Measurements from ENCODE around the gene ZNF627.
"Not testable (repeated sequence)": the region's sequence is repeated elsewhere in the genome, so short reads cannot be mapped to it uniquely, and the experiment has no call there.

Gene ZNF627

DNA sequence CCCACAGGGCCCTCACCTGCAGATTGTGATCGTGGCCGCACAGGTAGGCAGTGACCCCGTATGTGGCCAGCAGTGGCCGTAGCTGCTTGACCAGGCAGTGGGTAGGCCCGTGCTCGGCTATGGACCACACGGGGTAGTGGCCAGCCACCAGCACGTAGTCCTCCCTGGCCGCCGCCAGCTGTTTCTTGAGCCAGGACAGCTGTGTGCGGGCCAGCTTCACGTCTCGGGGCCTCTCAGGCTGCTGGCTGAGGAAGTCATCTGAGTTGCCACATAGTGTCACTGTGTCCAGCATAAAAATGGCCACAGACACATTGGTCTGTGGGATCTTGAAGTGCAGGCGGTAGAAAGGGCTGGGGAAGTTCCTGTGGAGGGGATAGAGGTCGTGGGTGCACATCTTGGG is 21.1 kb upstream of the ZNF627 start:
- no peak for DNase-seq

DNA sequence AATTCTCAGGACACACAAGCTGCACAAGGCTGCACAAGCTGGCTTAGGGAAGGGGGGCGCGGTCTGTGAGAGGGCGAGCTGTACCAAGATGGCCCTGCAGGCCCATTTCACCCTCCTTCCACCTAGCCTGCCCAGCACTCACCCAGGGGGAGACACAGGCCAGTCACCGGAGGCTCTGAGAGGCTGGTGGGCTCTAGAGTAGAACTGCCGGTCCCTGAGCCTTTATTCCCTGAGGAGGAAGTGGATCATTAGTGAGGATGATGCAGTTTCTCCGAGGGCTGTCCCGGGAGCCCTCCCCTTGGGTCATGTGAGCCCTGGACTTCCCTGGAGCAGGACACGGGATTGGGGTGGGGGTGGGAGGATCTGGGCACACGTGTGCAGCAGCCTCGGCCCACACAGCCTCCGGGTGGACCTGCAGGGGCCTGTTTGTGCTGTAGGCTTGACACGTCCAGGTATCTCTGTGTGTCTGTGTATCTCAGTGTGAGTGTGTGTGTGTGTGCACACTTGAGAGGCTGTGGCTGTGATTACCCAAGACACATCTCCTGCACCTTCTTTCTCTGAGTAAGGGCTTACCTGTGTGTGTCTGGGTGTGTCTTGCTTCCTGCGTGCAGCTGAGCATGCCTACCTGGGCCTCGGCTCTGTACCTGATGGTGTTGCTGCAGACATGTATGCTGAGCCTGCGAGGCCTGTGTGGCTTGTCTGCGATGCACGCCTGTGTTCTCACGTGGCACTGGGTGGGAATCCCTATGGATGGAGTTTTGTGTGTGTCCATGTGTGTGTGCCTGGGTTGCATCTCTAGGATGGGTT is 19.6 kb upstream of the ZNF627 start, which contains the start of gene ACP5:
Gene ACP5 (minus strand): TSS at position 195 of the 807 bp plus-strand sequence. CDS start 328 bp downstream, outside the sequence.
- DNase-seq, result no peak

DNA sequence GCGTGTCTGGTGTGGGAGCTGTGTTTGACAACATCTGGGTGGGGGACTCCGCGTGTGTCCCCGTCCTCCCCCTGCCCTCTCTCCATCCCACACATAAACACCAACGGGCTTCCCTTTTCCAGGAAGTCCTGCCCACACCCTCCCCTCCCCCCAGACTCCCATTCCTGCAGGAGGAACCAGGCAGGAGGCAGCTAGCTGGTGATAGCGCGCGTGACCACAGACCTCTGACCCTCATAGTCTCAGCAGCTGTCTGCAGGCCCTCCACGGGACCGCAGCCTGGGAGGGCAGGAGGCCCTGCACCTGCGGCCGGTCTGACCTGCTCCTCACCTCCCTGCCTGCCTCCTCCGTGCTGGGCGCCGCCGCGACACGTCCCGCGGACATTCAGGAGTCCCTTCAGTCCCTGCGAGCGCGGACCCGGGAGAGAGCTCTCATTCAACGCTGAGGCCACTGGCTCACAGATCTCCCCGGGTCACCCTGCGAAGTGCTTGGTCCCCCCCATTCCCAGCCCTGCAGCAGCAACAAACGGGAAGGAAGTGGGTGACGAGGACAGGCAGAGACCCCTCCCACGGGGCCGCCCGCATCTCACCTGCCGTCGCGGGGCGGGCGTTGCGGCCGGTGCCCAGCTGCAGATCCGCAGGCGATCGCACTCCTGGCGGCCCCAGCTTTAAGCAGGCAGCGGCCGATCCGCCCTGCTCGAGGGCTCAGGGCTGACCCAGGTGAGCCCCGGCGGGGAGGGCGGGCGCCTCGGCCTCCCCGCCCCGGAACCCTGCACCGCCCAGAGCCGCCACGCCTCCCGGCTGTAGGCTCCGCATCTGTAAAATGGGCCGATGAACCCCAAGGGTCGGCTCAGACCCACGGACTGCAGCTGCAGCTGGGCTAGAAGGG is 18.8 kb upstream of the ZNF627 start:
- DNase-seq, result no peak

DNA sequence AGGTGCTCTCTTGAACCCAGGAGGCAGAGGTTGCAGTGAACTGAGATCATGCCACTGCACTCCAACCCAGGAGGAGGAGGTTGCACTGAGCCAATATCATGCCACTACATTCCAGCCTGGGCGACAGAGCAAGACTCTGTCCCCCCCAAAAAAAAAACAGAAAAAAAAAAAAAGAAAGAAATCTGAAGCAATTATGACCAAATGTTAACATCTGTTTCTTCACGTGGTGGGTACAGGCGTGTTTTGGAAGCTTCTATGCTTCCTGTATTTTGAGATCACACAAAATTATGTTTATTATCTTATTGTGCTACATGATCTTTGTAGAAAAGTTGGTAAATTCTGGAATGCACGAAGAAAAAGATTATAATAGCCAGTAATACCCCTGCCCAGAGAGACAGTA is 17.2 kb upstream of the ZNF627 start:
- DNase-seq, result no peak

DNA sequence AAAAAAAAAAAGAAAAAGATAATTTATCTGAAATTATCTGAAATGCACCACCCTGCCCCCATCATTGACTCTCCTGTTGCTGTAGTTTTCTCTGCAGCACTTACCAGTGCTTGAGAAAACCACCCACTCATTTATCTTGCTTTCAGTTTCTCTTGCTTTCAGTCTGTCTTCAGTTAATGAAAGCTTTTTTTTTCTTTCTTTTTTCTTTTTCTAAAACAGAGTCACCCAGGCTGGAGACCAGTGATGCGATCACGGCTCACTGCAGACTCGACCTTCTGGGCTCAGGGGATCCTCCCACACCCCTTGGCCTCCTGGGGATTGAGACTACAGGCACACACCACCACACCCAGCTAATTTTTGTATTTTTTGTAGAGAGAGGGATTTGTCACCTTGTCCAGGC is 15.5 kb upstream of the ZNF627 start:
- DNase-seq, result no peak

DNA sequence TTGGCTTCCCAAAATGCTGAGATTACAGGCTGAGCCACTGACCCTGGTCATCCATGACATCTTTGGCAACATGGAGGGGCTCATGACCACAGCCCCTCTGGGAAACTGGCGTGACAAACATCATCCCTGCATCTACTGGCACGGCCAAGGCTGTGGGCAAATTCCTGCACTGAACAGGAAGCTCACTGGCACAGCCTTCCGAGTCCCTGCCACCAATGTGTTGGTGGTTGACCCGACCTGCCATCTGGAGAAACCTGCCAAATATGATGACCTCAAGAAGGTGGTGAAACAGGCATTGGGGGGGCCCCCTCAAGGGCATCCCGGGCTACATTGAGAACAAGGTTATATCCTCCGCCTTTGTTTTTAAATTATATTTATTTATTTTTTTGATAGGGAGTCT is 11.0 kb upstream of the ZNF627 start:
- DNase-seq, result no peak

DNA sequence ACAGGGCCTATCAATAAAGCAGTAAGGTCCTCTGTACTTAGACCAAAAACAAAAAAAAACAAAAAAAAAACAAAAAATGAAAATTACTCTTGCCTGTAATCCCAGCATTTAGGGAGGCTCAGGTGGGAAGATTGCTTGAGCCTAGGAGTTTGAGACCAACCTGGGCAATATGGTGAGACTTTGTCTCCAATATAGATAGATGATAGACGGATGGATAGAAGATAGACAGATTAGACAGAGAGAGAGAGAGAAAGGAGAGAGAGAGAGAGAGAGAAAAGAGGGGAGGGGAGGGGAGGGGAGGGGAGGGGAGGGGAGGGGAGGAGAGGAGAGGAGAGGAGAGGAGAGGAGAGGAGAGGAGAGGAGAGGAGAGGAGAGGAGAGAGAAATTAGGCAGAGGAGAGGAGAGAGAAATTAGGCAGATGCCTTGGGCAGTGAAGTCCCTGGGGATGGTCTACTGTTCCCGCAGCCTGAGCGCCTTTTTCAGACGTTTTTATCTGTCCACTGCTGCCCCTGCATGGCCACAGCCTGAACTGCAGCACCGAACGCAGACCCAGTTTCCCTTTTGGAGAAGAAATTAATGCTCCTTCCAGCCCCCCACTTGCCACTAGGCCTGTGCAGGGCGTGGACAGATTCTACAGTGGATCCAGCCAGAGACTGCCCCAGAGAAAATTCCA is 9.8 kb upstream of the ZNF627 start:
- peak; percentile 27 to 57 for DNase-seq

DNA sequence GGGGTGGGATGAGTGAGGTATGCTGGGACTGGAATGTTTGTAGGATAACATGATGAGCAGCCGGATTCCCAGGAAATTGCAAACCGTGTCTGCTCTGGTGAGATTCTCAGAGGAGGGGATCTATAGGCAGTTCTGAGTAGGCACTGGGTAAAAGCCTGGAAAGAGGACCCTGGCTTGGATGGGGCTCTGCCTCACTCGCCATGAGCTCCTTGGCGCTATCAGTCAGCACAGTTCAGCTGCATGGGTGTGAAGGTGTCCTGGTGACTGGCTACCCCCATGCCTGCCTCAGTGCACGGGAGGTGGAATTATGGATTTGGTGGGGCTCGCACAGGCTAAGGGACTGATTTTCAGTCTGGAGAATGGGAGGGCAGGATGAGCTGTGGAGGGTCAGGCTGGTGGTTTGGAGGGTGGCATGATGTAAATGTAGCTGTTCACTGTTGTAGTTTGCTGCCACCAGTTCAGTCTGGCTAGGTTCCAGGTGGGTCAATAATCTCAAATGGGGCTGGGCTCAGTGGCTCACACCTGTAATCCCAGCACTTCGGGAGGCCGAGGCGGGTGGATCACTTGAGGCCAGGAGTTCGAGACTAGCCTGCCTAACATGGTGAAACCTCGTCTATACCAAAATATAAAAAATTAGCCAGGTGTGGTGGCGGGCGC is 9.2 kb upstream of the ZNF627 start:
- DNase-seq, result no peak

DNA sequence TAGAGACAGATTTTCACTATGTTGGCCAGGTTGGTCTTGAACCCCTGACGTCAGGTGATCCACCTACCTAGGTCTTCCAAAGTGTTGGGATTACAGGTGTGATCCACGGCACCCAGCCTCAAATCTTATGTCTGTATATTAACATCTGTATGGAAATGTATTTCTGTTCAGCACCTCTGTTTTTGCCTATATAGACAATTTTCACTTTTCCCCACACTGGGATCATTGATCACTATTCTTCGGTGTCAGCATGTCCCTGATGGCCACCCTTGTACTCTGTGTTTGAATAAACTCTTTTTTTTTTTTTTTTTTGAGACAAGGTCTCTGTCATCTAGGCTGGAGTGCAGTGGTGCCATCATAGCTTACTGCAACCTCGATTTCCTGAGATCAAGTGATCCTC is 3.2 kb upstream of the ZNF627 start:
- no peak for DNase-seq

DNA sequence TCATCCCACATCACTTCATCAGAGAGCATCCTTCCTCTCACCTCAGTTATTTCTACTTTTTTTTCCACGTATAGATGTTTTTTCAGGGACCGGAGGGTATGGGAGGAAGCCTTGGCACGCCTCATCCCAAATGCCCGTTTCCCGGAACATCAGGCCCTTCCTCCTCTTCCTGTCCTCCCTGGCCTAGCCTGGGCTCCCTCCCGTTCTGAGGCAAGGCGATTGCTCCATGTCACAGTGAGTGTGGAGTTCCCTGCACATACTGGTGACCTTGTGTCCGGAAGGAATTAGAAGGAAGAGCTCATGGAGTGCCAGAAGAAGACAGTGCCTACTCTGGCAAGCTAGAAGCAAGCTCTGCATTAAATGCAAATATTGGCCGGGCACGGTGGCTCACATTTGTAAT is 1.1 kb upstream of the ZNF627 start:
- DNase-seq, result no peak

DNA sequence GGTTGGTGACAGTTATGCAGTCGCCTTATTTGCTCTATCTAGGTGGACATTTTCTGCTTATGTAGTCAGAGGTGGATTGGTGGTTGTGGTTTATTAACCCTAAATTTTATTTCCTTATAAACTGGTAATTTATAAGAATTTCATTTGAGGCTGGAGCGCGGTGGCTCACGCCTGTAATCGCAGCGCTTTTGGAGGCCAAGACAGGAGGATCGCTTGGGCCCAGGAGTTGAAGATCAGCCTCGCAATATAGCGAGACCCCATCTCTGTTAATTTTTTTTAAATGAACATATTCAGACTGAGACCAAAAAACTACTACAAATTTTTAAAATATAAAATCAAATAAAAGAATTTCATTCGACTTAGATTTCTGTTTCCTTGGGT is 810 bp downstream of the ZNF627 start:
- DNase-seq, result no peak

DNA sequence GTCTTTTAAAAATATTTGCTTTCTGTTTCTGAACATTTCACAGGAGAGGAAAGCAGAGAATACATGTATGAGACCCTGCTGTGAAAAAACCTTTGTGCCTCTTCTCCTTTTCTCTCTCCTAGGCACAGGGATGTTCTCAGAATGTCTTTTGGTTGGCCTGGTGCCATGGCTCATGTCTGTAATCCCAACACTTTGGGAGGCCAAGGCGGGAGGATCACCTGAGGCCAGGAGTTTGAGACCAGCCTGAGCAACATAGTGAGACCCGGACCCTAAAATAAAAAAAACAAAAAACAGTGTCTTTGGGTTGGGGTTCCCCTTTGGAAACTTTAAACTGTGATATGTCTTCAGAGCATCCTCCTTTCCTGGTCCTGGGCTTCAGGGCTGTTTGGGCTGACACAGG is 1.5 kb downstream of the ZNF627 start:
- no peak for DNase-seq

DNA sequence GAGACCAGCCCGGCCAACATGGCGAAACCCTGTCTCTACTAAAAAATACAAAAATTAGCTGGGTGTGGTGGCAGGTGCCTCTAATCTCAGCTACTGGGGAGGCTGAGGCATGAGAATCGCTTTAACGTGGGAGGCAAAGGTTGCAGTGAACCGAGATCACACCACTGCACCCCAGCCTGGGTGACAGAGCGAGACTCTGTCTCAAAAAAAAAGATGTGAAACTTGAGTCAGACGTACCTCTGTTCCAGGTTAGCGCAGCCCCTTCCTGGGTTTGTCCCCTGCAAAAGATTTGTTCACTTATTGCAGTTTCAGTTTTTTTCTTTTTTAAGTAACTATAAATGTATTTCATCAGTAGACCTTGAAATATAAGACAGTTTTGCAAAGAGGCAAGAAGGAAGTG is 2.4 kb downstream of the ZNF627 start:
- not testable (repeated sequence) for DNase-seq

DNA sequence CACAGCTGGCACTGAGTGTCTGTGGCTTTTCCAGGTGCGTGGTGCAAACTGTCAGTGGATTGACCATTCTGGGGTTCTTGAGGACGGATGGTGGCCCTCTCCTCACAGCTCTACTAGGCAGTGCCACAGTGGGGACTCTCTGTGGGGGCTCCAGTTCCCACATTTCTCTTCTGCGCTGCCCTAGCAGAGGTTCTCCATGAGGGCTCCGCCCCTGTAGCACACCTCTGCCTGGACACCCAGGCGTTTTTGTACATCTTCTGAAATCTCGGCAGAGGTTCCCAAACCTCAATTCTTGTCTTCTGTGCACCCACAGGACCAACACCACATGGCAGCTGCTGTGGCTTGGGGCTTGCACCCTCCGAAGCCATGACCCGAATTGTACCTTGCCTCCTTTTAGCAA is 9.2 kb downstream of the ZNF627 start:
- no peak for DNase-seq

DNA sequence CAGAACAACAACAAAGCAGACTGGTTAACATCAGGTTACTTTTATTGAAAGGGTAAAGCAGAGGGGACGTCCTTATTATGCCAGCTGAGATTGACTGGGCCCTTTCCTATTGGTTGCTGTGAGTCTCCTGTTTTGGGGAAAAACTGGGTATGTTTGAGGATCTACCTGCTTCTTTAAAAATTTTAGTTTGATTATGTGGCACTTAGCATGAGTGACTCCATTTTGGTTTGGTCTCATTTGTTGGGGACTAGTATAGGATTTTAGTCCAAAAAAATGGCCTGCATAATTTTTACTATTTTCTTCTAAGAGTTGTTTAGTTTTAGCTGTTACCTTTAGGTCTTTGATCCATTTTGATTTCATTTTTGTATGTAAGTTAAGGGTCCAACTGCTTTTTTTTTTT is 14.4 kb downstream of the ZNF627 start:
- no peak for DNase-seq

DNA sequence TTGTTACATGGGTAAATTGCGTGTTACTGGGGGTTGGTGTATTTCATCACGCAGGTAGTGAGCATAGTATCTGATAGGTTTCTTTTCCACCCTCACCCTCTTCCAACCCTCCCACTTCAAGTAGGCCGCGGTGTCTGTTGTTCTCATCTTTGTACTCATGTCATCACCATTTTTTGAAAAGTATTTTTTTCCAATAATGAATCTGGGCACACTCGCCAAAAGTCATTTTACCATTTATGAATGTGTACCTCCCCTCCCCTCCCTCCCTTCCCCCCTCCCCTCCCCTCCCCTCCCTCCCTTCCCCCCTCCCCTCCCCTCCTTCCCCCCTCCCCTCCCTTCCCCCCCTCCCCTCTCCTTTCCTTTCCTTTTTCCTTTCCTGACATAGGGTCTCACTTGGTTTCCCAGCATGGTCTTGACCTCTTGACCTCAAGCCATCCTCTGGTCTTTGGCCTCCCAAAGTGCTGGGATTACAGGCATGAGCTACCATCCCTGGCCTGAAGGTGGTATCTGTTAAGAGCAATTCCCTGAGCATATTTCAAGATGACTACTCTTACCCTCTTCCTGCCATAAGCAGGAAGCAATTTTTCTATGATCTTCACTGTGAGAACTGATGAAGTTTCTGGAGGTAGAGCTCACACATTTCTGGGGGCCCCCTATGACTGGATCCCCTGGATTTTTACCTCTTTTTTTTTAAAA is 15.7 kb downstream of the ZNF627 start:
- DNase-seq, result no peak

DNA sequence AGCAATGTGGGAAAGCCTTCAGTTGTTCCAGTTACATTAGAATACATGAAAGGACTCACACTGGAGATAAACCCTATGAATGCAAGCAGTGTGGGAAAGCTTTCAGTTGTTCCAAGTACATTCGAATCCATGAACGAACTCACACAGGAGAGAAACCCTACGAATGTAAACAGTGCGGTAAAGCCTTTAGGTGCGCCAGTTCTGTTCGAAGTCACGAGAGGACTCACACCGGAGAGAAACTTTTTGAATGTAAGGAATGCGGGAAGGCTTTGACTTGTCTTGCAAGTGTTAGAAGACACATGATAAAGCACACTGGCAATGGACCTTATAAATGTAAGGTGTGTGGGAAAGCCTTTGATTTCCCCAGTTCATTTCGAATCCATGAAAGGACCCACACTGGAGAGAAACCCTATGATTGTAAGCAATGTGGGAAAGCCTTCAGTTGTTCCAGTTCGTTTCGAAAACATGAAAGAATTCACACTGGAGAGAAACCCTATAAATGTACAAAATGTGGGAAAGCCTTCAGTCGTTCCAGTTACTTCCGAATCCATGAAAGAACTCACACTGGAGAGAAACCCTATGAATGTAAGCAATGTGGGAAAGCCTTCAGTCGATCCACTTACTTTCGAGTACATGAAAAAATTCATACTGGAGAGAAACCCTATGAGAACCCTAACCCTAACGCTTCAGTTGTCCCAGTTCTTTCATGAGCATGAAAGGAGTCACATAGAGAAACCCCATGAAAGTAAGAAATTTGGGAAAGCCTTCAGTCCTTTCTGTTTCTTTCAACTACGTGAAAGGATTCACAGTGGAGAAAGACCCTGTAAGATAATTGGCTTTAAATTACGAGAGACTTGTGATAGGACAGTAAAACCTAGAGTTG is 20.1 kb downstream of the ZNF627 start:
- no peak for DNase-seq

DNA sequence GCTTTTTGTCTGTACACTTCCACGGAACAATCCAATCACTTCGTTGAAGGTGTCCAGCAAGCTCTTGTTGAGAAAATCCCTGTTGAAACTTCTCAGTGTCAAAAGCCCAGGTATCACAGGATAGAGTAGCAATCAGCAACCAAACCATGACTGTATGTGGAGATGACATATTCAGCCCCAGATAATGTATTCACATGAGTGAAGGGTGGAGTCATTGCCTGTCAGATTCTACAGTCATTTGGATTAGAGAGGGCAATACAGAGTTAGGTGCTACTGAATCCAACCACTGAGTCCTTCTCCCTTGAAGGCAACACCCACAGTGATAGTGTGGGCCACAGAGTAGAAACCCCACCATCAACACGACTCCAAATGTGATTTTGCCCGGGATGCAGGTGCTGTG is 23.3 kb downstream of the ZNF627 start:
- DNase-seq, result no peak

DNA sequence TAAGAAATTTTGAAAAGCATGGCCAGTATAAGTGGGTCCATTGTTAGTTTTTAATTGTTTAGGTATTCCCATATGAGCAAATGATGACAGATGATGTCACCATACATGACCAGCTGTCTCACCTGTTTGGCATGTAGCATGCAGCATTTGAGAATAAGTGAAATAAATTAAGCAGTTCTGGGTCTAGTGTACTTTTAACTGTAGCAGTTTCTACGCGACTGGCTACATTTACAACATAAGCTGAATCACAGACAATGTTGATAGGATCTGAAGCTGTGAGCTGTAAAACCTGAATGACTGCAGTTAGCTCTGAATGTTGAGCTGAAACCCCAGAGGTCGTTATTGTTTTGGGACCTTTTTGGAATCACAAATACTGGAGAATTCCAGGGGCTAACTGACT is 25.1 kb downstream of the ZNF627 start:
- not testable (repeated sequence) for DNase-seq

DNA sequence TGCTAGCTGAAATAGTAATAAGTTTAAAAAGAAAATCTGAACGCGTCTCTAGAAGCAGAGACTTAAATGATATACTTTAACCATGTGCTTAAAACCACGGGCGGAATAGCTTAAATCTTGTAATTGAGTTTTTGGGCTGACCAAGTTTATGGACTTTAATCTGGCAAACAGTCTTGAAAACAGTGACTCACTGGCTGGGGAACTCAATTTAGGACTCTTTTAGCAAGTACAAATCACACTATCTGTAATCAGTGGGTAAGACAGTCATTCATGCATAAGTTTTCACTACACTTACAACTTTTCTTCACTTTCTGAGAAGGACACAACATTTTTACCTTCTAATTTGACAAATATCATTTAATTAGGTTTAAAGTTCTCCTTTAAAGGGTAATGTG is 26.8 kb downstream of the ZNF627 start:
- DNase-seq, result no peak

DNA sequence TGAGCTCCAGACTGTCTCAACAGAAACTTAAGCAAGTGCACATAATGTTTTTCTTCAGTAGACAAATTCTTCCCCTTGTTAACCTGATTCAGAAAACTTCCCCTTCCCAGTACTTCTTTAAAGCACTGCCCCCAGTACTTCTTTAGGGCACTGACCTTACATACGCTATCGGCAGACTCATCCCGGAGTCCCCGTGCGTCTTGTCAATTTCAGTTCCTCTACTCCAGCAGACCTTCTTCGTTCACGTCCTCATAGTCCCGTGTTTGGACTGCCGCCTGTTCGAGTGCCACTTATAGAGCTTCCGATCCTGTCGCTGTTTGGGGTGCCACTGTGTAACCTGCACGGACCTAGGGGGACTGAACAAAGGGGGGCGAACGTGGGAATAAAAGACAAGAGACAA is 29.0 kb downstream of the ZNF627 start:
- no peak for DNase-seq
